GM12878 (cell line): ENCODE data around the gene ANXA2R. TPM values are rescaled to one million over a fixed set of nuclear protein-coding genes. Genes with fewer than 3 reads are reported as not detected.

Experiments
- ATAC-seq: fragments of 200-7000 bp; cut with Tn5 transposase; 3 replicates; pipeline ENCODE4 v1.9.1; 2020; ENCODE audit warnings: mild to moderate bottlenecking, moderate library complexity
- BruUV-seq: library from RNA; stranded (reverse); fragments of 400-500 nt; replicated peaks from 2 replicates; lab custom pipeline; 2021; lab: Mats Ljungman, UMichigan
- CTCF ChIA-PET: fragments of 300-600 bp; sonication (Branson Sonifier 250); formaldehyde crosslinking; extraction: SDS; loops from one replicate; lab custom pipeline; 2021; ENCODE audit warnings: inconsistent platforms; lab: Yijun Ruan, JAX
- POLR2A ChIA-PET: fragments of 350-600 bp; formaldehyde crosslinking; extraction: SDS; loops from one replicate; lab custom pipeline; 2021; ENCODE audit warnings: inconsistent platforms; lab: Charles Lee
- RAD21 ChIA-PET: fragments of 300-600 bp; sonication (Branson Sonifier 250); formaldehyde crosslinking; loops from one replicate; lab custom pipeline; 2023; ENCODE audit warnings: antibody characterized with exemption; ENCODE audit not compliant: unreplicated experiment; lab: Charles Lee
- SMC1A ChIA-PET: fragments of 300-600 bp; sonication (Branson Sonifier 250); formaldehyde crosslinking; loops from one replicate; lab custom pipeline; 2023; ENCODE audit not compliant: unreplicated experiment, uncharacterized antibody; lab: Charles Lee
- DNase-seq: peaks from one replicate; pipeline ENCODE4 v3.0.0-alpha.2; 2011; ENCODE audit warnings: low read depth, low spot score
- FAIRE-seq: peaks from 3 replicates; lab custom pipeline; 2011; peaks lifted over from hg19 to GRCh38; lab: Jason Lieb, UNC
- H2AFZ ChIP-seq: 2 replicates; pipeline ENCODE4 v1.6.0; 2011; ENCODE audit warnings: low read depth, low read length, control low read depth; ENCODE audit not compliant: control insufficient read depth
- H3K27ac ChIP-seq: 2 replicates; pipeline ENCODE4 v1.5.1; 2011; ENCODE audit warnings: control low read depth; ENCODE audit not compliant: control insufficient read depth, insufficient read depth
- H3K27me3 ChIP-seq, 2 experiments: replicated peaks in 1 of 2; 2 replicates each; pipeline versions ENCODE4 v1.6.0 to v1.6.1; 2011; ENCODE audit warnings: low read length in 1 of 2; ENCODE audit not compliant: control insufficient read depth in 2 of 2, insufficient read depth in 2 of 2
- H3K36me3 ChIP-seq, 2 experiments: 2 replicates each; pipeline ENCODE4 v1.5.1; 2011; ENCODE audit warnings: low read length in 1 of 2; ENCODE audit not compliant: control insufficient read depth in 2 of 2, insufficient read depth in 2 of 2
- H3K4me1 ChIP-seq: 2 replicates; pipeline ENCODE4 v1.6.1; 2011; ENCODE audit warnings: mild to moderate bottlenecking, low read length, moderate library complexity, mixed read lengths; ENCODE audit not compliant: control insufficient read depth, insufficient read depth
- H3K4me2 ChIP-seq: 2 replicates; pipeline ENCODE4 v1.6.0; 2011; ENCODE audit warnings: control low read depth; ENCODE audit not compliant: control insufficient read depth, insufficient read depth
- H3K4me3 ChIP-seq: fragments of 200-600 bp; sonication (generic); 2 replicates; pipeline ENCODE4 v1.5.1; 2016
- H3K79me2 ChIP-seq: 2 replicates; pipeline ENCODE4 v1.6.0; 2011; ENCODE audit warnings: low read length; ENCODE audit not compliant: control insufficient read depth, insufficient read depth
- H3K9ac ChIP-seq: 2 replicates; pipeline ENCODE4 v1.8.0; 2011; ENCODE audit warnings: low read length, control low read depth, mixed read lengths; ENCODE audit not compliant: control insufficient read depth, insufficient read depth
- H3K9me3 ChIP-seq: replicated peaks from 3 replicates; pipeline ENCODE4 v1.5.1; 2011; ENCODE audit warnings: mild to moderate bottlenecking, low read length; ENCODE audit not compliant: control insufficient read depth, insufficient read depth
- H4K20me1 ChIP-seq: 2 replicates; pipeline ENCODE4 v1.6.0; 2011; ENCODE audit not compliant: control insufficient read depth, insufficient read depth
- BCL11A ChIP-seq: IDR thresholded peaks from 2 replicates; pipeline ENCODE4 v1.6.1; 2011; ENCODE audit warnings: low read depth, low read length
- NBN ChIP-seq: fragments of 450-650 bp; IDR thresholded peaks from 2 replicates; pipeline ENCODE4 v1.6.1; 2016
- NFYA ChIP-seq: IDR thresholded peaks from 2 replicates; pipeline ENCODE4 v1.6.1; 2011; ENCODE audit warnings: low read depth, mild to moderate bottlenecking, low read length, improper control_type of control experiment, borderline replicate concordance
- SMAD5 ChIP-seq: IDR thresholded peaks from 2 replicates; pipeline ENCODE4 v1.6.1; 2016; ENCODE audit warnings: antibody characterized with exemption, low read depth
- SREBF2 ChIP-seq: IDR thresholded peaks from 2 replicates; pipeline ENCODE4 v1.6.1; 2012; ENCODE audit warnings: mild to moderate bottlenecking, low read length
- STAT3 ChIP-seq: IDR thresholded peaks from 2 replicates; pipeline ENCODE4 v1.6.1; 2011; ENCODE audit warnings: low read depth, low read length, improper control_type of control experiment
- TARDBP ChIP-seq: IDR thresholded peaks from 2 replicates; pipeline ENCODE4 v1.6.1; 2016; ENCODE audit warnings: borderline replicate concordance
- TCF12 ChIP-seq: IDR thresholded peaks from 2 replicates; pipeline ENCODE4 v1.6.1; 2011; ENCODE audit warnings: low read depth, mild to moderate bottlenecking, low read length
- TCF3 ChIP-seq: IDR thresholded peaks from 2 replicates; pipeline ENCODE4 v1.6.1; 2012; ENCODE audit warnings: low read depth, mild to moderate bottlenecking, low read length, borderline replicate concordance; ENCODE audit not compliant: insufficient read depth
- TCF7 ChIP-seq: IDR thresholded peaks from 2 replicates; pipeline ENCODE4 v1.6.1; 2014; ENCODE audit warnings: antibody characterized with exemption, borderline replicate concordance
- WRNIP1 ChIP-seq: IDR thresholded peaks from 2 replicates; pipeline ENCODE4 v1.6.1; 2011; ENCODE audit warnings: low read depth, low read length, improper control_type of control experiment, borderline replicate concordance
- WGBS: methylation state at CpG from one replicate; pipeline ENCODE4 v1.1.6; 2016; ENCODE audit warnings: low lambda C conversion rate; ENCODE audit not compliant: insufficient replicate concordance, insufficient coverage; ENCODE audit errors: missing lambda C conversion rate; 5-methylcytosine and 5-hydroxymethylcytosine counted together
- in situ Hi-C: fragments of 300-500 bp; cut with MboI; formaldehyde crosslinking; loops from 9 replicates; pipeline ENCODE4 v1.14.3; 2018; ENCODE audit warnings: mixed read lengths
- intact Hi-C: fragments of 100-400 bp; cut with micrococcal nuclease; formaldehyde crosslinking; loops from one replicate; pipeline ENCODE4 v1.14.2; 2022; ENCODE audit not compliant: unreplicated experiment
- polyA plus RNA-seq, 11 experiments: library from polyadenylated mRNA; depleted of rRNA in 4 of 11; unstranded in 6 of 11; stranded (reverse) in 5 of 11; fragments of >200 nt; fragmentation: Nextera tagmentation in 4 of 11; fragmentation: Illumina TruSeq in 1 of 11; extraction: Ambion mirVana in 4 of 11; extraction: Trizol in 1 of 11; gene quantifications; 1 replicate in 1 of 11; 2 replicates in 10 of 11; pipeline versions ENCODE4 v1.2.1 to v1.2.3, GENCODE V29; 2011 to 2016; ENCODE audit warnings: inconsistent platforms in 2 of 11, missing spikeins in 2 of 11, low read depth in 1 of 11
- total RNA-seq, 4 experiments: library from RNA; depleted of rRNA in 3 of 4; stranded (reverse); fragments of >200 nt in 3 of 4; fragmentation: Illumina TruSeq in 1 of 4; extraction: Trizol in 1 of 4; gene quantifications; 2 replicates each; pipeline versions ENCODE4 v1.2.1 to v1.2.3, GENCODE V29; 2013 to 2021

Gene ANXA2R
- total and polyA plus RNA-seq, 10 of the 15 experiments (the other 5 are each of a cell fraction or from before 2014, with no cell fraction given): 2.3 to 7.8 (median 4.4) TPM

DNA sequence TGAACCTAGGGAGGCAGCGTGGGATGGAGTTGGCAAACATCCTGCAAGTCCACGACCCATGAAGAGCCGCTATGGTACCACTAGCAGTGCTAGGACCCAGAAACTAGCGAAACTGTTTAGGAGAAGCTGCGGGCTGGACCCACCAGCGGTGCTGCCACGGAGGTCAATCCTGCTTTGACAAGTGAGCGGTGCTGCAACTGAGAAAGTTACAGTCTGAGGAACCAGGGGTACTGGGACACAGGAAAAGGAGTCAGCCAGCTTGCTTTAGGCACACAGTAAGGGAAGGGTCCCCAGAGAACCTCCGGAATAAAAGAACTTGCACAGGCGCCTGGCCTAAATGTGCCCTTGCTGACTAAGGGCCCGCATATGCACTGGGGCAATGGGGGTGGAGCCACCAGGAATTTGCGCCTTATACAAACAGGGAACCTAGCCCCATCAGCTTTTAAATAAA is 23.6 kb upstream of the ANXA2R start:
- no peaks in the 10 kb centered on the region for H3K9me3 ChIP-seq
- H3K4me2 ChIP-seq: no peak overlapping the region
- no peak overlapping the region for H3K9ac ChIP-seq
- 97% methylated on average over 12 of the region's 12 CpGs for WGBS
- H3K79me2 ChIP-seq: peaks cover 33% of the 10 kb centered on the region
- TF ChIP-seq TCF12 (no peak), BCL11A (no peak), TCF7 (no peak), SMAD5 (no peak), WRNIP1 (no peak), NFYA (no peak), TARDBP (no peak), NBN (no peak), TCF3 (no peak), SREBF2 (no peak), STAT3 (no peak)
- no TSS peak for BruUV-seq
- H4K20me1 ChIP-seq: no peaks in the 10 kb centered on the region
- RAD21 ChIA-PET: interaction anchor here (1.5 to 3.3 kb wide), 3 partner anchors 22 to 255 kb away, joined by 3 to 11 read pairs (median 9); no protein-coding TSS in a partner anchor
- no peaks in the 10 kb centered on the region for H3K27me3 ChIP-seq
- no peak for FAIRE-seq
- DNase-seq: no peak
- no peak for ATAC-seq
- H3K4me1 ChIP-seq: peaks cover 6% of the 10 kb centered on the region
- SMC1A ChIA-PET: interaction anchor here (1.0 to 1.7 kb wide), 5 partner anchors 13 to 54 kb away, joined by 3 to 10 read pairs (median 3); no protein-coding TSS in a partner anchor
- H3K27ac ChIP-seq: no peak overlapping the region
- no peak overlapping the region for H3K4me3 ChIP-seq
- H3K36me3 ChIP-seq: no peaks in the 10 kb centered on the region
- in situ Hi-C loops (no loop called here), intact Hi-C loops (loop anchor here (2.0 to 5.0 kb wide), 4 partner anchors 45 to 156 kb away; partner anchors contain the start of gene ZNF131)
- CTCF ChIA-PET: interaction anchor here (0.5 to 2.9 kb wide), 8 partner anchors 13 to 179 kb away, joined by 3 to 25 read pairs (median 6); no protein-coding TSS in a partner anchor
- POLR2A ChIA-PET: interaction anchor here (1.7 kb wide), 1 partner anchor 18 kb away, joined by 5 read pairs; no protein-coding TSS in a partner anchor
- H2AFZ ChIP-seq: no peak overlapping the region
